Fibroblast of lung (primary cell): ENCODE results near the gene PMIS2. TPM values are rescaled to one million over a fixed set of nuclear protein-coding genes. Genes with fewer than 3 reads are reported as not detected.

ENCODE experiments used
- DNase-seq, 2 donors: peaks; one replicate each; pipeline versions ENCODE4 v3.0.0 to v3.0.0-alpha.2; 2010; ENCODE audit warnings: low read depth in 2 of 2
- H2AFZ ChIP-seq: 2 replicates; pipeline ENCODE4 v1.5.1; 2012; ENCODE audit warnings: low read length, control low read depth, inconsistent platforms
- H3K27ac ChIP-seq: 2 replicates; pipeline ENCODE4 v1.5.1; 2011; ENCODE audit warnings: low read length, control low read depth; ENCODE audit not compliant: insufficient read depth
- H3K27me3 ChIP-seq: 2 replicates; pipeline ENCODE4 v1.5.1; 2011; ENCODE audit warnings: mild to moderate bottlenecking, low read length; ENCODE audit not compliant: control insufficient read depth, insufficient read depth
- H3K36me3 ChIP-seq: 2 replicates; pipeline ENCODE4 v1.5.1; 2011; ENCODE audit warnings: low read length; ENCODE audit not compliant: control insufficient read depth, insufficient read depth
- H3K4me1 ChIP-seq: 2 replicates; pipeline ENCODE4 v1.5.1; 2011; ENCODE audit warnings: low read length; ENCODE audit not compliant: control insufficient read depth, insufficient read depth; ENCODE audit errors: extremely low read depth
- H3K4me2 ChIP-seq: 2 replicates; pipeline ENCODE4 v1.5.1; 2011; ENCODE audit warnings: low read length, control low read depth; ENCODE audit not compliant: insufficient read depth; ENCODE audit errors: extremely low read depth
- H3K4me3 ChIP-seq, 4 experiments: fragments of 200-600 bp in 1 of 4; sonication (generic) in 1 of 4; replicated peaks in 1 of 4; 2 replicates each; pipeline ENCODE4 v1.5.1; 2011 to 2016; ENCODE audit warnings: low read length in 4 of 4, low read depth in 3 of 4, mild to moderate bottlenecking in 3 of 4, control low read depth in 2 of 4, inconsistent platforms in 1 of 4, mixed read lengths in 1 of 4; ENCODE audit not compliant: insufficient read depth in 1 of 4; ENCODE audit errors: control extremely low read depth in 1 of 4
- H3K79me2 ChIP-seq: 2 replicates; pipeline ENCODE4 v1.5.1; 2012; ENCODE audit warnings: mild to moderate bottlenecking, low read length, inconsistent platforms; ENCODE audit not compliant: control insufficient read depth, insufficient read depth
- H3K9ac ChIP-seq: 2 replicates; pipeline ENCODE4 v1.5.1; 2011; ENCODE audit warnings: mild to moderate bottlenecking, low read length, control low read depth; ENCODE audit not compliant: insufficient read depth
- H3K9me3 ChIP-seq: 2 replicates; pipeline ENCODE4 v1.5.1; 2012; ENCODE audit warnings: low read depth, low read length; ENCODE audit not compliant: control insufficient read depth, insufficient read depth
- H4K20me1 ChIP-seq: 2 replicates; pipeline ENCODE4 v1.5.1; 2011; ENCODE audit warnings: low read length; ENCODE audit not compliant: control insufficient read depth, insufficient read depth; ENCODE audit errors: extremely low read depth
- EZH2 ChIP-seq: IDR thresholded peaks from 2 replicates; pipeline ENCODE4 v1.5.1; 2012; ENCODE audit warnings: low read length, control low read depth, mild to moderate bottlenecking; ENCODE audit errors: missing control alignments
- polyA plus RNA-seq, 2 donors: library from polyadenylated mRNA; depleted of rRNA in 1 of 2; stranded (reverse) in 1 of 2; unstranded in 1 of 2; fragments of >200 nt; gene quantifications; 2 replicates each; pipeline ENCODE4 v1.2.1, GENCODE V29; 2011 to 2012; ENCODE audit warnings: missing spikeins in 1 of 2
- total RNA-seq: library from RNA; depleted of rRNA; stranded (reverse); fragments of >200 nt; gene quantifications from 2 replicates; pipeline ENCODE4 v1.2.1, GENCODE V29; 2014
- TF ChIP-seq, protein P1 (sequence below), 2 donors: IDR thresholded peaks in 1 of 2; conservative IDR thresholded peaks in 1 of 2; 1 replicate in 1 of 2; 2 replicates in 1 of 2; pipeline ENCODE4 v1.5.1; 2011 to 2012; ENCODE audit warnings: low read length in 2 of 2, control low read depth in 1 of 2, inconsistent platforms in 1 of 2, low read depth in 1 of 2, mild to moderate bottlenecking in 1 of 2

PMIS2 gene
- total and polyA plus RNA-seq, 2 donors (not counting 1 experiment from before 2014, with no cell fraction given): not detected

DNA sequence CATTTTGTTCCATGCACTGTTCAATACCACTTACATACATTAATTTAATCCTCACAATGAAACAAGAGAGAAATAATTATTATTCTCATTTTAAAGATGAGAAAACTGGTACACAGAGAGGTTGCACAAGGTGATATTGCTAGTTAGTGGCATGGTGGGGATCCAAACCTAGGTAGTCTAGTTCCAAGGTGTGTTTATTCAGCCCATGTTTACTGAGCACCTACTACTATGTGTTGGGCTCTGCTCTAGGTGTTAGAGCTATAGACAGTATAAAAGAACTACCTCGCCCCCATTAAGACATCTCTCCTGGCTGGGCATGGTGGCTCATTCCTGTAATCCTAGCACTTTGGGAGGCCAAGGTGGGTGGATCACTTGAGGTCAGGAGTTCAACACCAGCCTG lies 3.2 kb upstream of the PMIS2 start:
- TF ChIP-seq, protein P1, sequence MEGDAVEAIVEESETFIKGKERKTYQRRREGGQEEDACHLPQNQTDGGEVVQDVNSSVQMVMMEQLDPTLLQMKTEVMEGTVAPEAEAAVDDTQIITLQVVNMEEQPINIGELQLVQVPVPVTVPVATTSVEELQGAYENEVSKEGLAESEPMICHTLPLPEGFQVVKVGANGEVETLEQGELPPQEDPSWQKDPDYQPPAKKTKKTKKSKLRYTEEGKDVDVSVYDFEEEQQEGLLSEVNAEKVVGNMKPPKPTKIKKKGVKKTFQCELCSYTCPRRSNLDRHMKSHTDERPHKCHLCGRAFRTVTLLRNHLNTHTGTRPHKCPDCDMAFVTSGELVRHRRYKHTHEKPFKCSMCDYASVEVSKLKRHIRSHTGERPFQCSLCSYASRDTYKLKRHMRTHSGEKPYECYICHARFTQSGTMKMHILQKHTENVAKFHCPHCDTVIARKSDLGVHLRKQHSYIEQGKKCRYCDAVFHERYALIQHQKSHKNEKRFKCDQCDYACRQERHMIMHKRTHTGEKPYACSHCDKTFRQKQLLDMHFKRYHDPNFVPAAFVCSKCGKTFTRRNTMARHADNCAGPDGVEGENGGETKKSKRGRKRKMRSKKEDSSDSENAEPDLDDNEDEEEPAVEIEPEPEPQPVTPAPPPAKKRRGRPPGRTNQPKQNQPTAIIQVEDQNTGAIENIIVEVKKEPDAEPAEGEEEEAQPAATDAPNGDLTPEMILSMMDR (conservative IDR thresholded peaks at IDR 0.05 in 1 of 2, IDR thresholded peaks at IDR 0.05 in 1 of 2; ENCODE audit: low read depth in 1 of 2, low read length in 2 of 2): no peak
- TF ChIP-seq EZH2: no peak
- H3K9me3 ChIP-seq: no peaks in the 10 kb centered on the region
- H3K27ac ChIP-seq: no peak overlapping the region
- H3K9ac ChIP-seq: no peak overlapping the region
- H3K4me1 ChIP-seq: no peaks in the 10 kb centered on the region
- H2AFZ ChIP-seq: no peak overlapping the region
- H3K27me3 ChIP-seq: peaks cover under 1% of the 10 kb centered on the region
- no peak overlapping the region for H3K4me2 ChIP-seq
- no peaks in the 10 kb centered on the region for H3K36me3 ChIP-seq
- H4K20me1 ChIP-seq: no peaks in the 10 kb centered on the region
- no peaks in the 10 kb centered on the region for H3K79me2 ChIP-seq
- DNase-seq: no peak
- no peak overlapping the region for H3K4me3 ChIP-seq

DNA sequence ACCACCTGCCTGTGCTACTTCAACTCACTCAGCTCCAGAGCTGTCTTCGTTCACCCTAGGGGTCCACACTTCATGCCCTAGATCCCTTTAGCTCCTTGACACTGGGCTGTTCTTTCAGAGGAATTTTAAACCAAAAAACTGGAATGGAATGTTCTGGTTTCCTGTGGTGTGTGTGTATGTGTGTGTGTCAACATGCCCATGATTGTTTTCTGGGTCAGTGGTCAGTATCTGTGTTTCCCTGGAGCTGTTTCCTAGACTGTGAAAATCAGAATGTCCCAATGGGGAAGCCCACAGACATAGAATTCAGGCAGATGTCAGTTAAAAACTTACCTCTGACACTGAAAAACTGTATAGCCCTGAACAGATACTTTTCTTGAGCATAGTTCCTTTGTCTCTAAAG lies 1.3 kb downstream of the PMIS2 start:
- Histone ChIP-seq H3K4me3 (no peak overlapping the region), H3K9me3 (no peaks in the 10 kb centered on the region), H3K4me1 (no peaks in the 10 kb centered on the region), H3K79me2 (no peaks in the 10 kb centered on the region), H2AFZ (no peak overlapping the region), H3K27ac (no peak overlapping the region), H4K20me1 (no peaks in the 10 kb centered on the region), H3K9ac (no peak overlapping the region), H3K27me3 (peaks cover 3% of the 10 kb centered on the region), H3K36me3 (no peaks in the 10 kb centered on the region), H3K4me2 (no peak overlapping the region)
- peak in 1 of 2 donors; percentile 10 for DNase-seq
- TF ChIP-seq EZH2: no peak
- TF ChIP-seq, protein P1 (conservative IDR thresholded peaks at IDR 0.05 in 1 of 2, IDR thresholded peaks at IDR 0.05 in 1 of 2; ENCODE audit: low read depth in 1 of 2, low read length in 2 of 2): no peak

DNA sequence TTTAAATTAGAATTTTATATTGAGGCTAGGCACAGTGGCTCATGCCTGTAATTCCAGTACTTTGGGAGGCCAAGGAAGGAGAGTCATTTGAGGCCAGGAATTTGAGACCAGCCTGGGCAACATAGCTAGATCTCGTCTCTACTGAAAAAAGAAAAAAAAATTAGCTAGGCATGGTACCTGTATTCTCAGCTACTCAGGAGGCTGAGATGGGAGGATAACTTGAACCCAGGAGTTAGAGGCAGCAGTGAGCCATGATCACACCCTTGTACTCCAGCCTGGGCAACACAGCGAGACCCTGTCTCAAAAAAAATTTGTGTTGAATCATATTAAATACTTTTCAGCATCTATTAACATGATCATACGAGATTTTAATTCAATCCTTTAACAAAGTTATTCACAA lies 4.9 kb downstream of the PMIS2 start:
- H2AFZ ChIP-seq: no peak overlapping the region
- H3K4me1 ChIP-seq: no peaks in the 10 kb centered on the region
- DNase-seq: no peak
- H3K36me3 ChIP-seq: no peaks in the 10 kb centered on the region
- TF ChIP-seq, protein P1 (conservative IDR thresholded peaks at IDR 0.05 in 1 of 2, IDR thresholded peaks at IDR 0.05 in 1 of 2; ENCODE audit: low read depth in 1 of 2, low read length in 2 of 2): no peak
- no peak for TF ChIP-seq EZH2
- no peaks in the 10 kb centered on the region for H3K79me2 ChIP-seq
- no peaks in the 10 kb centered on the region for H4K20me1 ChIP-seq
- H3K9ac ChIP-seq: no peak overlapping the region
- H3K4me2 ChIP-seq: no peak overlapping the region
- H3K27me3 ChIP-seq: peaks cover 3% of the 10 kb centered on the region
- H3K27ac ChIP-seq: no peak overlapping the region
- H3K4me3 ChIP-seq: no peak overlapping the region
- no peaks in the 10 kb centered on the region for H3K9me3 ChIP-seq
